Measurements from ENCODE around the gene ESAM.

The ESAM gene

DNA sequence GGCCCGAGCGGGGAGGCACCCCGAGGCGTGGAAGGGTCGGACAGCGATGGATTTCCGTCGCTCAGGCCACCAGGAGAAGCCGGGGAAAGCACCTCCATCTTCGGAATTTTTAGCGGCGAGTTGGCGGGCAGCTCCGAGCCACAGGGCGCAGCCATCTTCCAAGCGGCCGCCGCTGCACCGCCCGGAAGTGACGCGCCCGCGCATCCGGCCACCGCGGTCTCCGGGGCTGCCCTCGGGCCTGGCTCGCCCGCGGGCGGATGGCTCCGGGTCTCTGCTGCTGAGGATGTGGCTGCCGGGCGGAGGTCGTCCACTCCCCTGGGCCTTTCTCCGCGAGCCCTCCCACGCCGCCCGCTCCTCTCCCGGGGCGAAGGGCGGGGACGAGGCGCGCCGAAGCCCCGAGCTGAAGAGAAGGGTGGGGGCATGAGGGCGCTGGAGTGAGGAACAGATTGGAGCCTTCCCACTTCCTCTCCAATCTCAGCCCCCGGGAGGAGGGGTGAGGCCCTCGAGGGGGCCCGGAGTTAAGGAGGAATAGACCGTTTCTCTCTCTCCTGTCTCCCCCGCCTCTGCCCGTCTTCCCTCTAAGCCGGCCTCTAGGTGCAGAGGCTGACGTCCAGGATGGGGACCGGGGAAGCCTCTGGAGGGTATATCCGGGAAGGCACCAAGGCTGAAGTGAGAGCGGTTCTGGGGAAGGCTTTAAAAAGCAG lies 38.3 kb upstream of the ESAM start, which contains the start of gene MSANTD2 (continued):
- TF ChIP-seq SP7 (tag by site-specific recombination; IDR thresholded peaks at IDR 0.05), result peak; percentile 64
- TF ChIP-seq ZNF510 (tag by site-specific recombination; IDR thresholded peaks at IDR 0.05; ENCODE audit: insufficient replicate concordance), result no peak
- TF ChIP-seq, protein P1, sequence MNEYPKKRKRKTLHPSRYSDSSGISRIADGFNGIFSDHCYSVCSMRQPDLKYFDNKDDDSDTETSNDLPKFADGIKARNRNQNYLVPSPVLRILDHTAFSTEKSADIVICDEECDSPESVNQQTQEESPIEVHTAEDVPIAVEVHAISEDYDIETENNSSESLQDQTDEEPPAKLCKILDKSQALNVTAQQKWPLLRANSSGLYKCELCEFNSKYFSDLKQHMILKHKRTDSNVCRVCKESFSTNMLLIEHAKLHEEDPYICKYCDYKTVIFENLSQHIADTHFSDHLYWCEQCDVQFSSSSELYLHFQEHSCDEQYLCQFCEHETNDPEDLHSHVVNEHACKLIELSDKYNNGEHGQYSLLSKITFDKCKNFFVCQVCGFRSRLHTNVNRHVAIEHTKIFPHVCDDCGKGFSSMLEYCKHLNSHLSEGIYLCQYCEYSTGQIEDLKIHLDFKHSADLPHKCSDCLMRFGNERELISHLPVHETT (tag by site-specific recombination; IDR thresholded peaks at IDR 0.05), result no peak
- peak; percentile 33; the same call in 1 of the 2 replicates for TF ChIP-seq ZNF596 (tag by site-specific recombination; IDR thresholded peaks at IDR 0.05)
- TF ChIP-seq KLF1 (tag by site-specific recombination; IDR thresholded peaks at IDR 0.05), result peak; percentile 42; the same call in 1 of the 2 replicates
- TF ChIP-seq IKZF3 (tag by site-specific recombination; IDR thresholded peaks at IDR 0.05), result peak; percentile 91
- no peak for TF ChIP-seq ZNF624 (tag by site-specific recombination; IDR thresholded peaks at IDR 0.05)
- TF ChIP-seq ZNF23 (tag by site-specific recombination; IDR thresholded peaks at IDR 0.05; ENCODE audit: borderline replicate concordance), result no peak
- TF ChIP-seq, protein P2, sequence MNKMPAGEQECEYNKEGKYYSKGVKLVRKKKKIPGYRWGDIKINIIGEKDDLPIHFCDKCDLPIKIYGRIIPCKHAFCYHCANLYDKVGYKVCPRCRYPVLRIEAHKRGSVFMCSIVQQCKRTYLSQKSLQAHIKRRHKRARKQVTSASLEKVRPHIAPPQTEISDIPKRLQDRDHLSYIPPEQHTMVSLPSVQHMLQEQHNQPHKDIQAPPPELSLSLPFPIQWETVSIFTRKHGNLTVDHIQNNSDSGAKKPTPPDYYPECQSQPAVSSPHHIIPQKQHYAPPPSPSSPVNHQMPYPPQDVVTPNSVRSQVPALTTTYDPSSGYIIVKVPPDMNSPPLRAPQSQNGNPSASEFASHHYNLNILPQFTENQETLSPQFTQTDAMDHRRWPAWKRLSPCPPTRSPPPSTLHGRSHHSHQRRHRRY (tag by site-specific recombination; IDR thresholded peaks at IDR 0.05), result no peak
- TF ChIP-seq ZNF843 (tag by site-specific recombination; IDR thresholded peaks at IDR 0.05), result no peak
- no peak for TF ChIP-seq ZNF211 (tag by site-specific recombination; IDR thresholded peaks at IDR 0.05; ENCODE audit: low read depth)
- no peak for TF ChIP-seq ZNF664 (tag by site-specific recombination; IDR thresholded peaks at IDR 0.05)
- no peak for TF ChIP-seq ZNF416 (tag by site-specific recombination; IDR thresholded peaks at IDR 0.05)
- TF ChIP-seq ZNF157 (tag by site-specific recombination; IDR thresholded peaks at IDR 0.05), result no peak
- peak; percentile 89 for TF ChIP-seq ZXDB (tag by site-specific recombination; IDR thresholded peaks at IDR 0.05)
- TF ChIP-seq ZFP37 (tag by site-specific recombination; IDR thresholded peaks at IDR 0.05), result no peak
- TF ChIP-seq ZNF311 (tag by site-specific recombination; IDR thresholded peaks at IDR 0.05; ENCODE audit: borderline replicate concordance), result no peak
- TF ChIP-seq ZNF600 (tag by site-specific recombination; IDR thresholded peaks at IDR 0.05), result peak; percentile 61
- peak; percentile 79 for TF ChIP-seq ZBTB20 (tag by site-specific recombination; IDR thresholded peaks at IDR 0.05)
- TF ChIP-seq, protein P3, sequence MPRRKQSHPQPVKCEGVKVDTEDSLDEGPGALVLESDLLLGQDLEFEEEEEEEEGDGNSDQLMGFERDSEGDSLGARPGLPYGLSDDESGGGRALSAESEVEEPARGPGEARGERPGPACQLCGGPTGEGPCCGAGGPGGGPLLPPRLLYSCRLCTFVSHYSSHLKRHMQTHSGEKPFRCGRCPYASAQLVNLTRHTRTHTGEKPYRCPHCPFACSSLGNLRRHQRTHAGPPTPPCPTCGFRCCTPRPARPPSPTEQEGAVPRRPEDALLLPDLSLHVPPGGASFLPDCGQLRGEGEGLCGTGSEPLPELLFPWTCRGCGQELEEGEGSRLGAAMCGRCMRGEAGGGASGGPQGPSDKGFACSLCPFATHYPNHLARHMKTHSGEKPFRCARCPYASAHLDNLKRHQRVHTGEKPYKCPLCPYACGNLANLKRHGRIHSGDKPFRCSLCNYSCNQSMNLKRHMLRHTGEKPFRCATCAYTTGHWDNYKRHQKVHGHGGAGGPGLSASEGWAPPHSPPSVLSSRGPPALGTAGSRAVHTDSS (tag by site-specific recombination; IDR thresholded peaks at IDR 0.05), result no peak
- TF ChIP-seq, protein P4, sequence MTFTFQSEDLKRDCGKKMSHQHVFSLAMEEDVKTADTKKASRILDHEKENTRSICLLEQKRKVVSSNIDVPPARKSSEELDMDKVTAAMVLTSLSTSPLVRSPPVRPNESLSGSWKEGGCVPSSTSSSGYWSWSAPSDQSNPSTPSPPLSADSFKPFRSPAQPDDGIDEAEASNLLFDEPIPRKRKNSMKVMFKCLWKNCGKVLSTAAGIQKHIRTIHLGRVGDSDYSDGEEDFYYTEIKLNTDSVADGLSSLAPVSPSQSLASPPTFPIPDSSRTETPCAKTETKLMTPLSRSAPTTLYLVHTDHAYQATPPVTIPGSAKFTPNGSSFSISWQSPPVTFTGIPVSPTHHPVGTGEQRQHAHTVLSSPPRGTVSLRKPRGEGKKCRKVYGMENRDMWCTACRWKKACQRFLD (tag by site-specific recombination; IDR thresholded peaks at IDR 0.05), result no peak
- TF ChIP-seq ZNF544 (tag by site-specific recombination; IDR thresholded peaks at IDR 0.05), result no peak
- TF ChIP-seq TRIM28 (IDR thresholded peaks at IDR 0.05; ENCODE audit: borderline replicate concordance, low read length), result no peak
- TF ChIP-seq ZIC2 (tag by site-specific recombination; IDR thresholded peaks at IDR 0.05), result 0 out of 2 replicates have a peak, but pooled peaks have one; percentile 24
- TF ChIP-seq ZNF239 (tag by site-specific recombination; IDR thresholded peaks at IDR 0.05), result no peak
- TF ChIP-seq ZNF701 (tag by site-specific recombination; IDR thresholded peaks at IDR 0.05), result no peak
- TF ChIP-seq, protein P5, sequence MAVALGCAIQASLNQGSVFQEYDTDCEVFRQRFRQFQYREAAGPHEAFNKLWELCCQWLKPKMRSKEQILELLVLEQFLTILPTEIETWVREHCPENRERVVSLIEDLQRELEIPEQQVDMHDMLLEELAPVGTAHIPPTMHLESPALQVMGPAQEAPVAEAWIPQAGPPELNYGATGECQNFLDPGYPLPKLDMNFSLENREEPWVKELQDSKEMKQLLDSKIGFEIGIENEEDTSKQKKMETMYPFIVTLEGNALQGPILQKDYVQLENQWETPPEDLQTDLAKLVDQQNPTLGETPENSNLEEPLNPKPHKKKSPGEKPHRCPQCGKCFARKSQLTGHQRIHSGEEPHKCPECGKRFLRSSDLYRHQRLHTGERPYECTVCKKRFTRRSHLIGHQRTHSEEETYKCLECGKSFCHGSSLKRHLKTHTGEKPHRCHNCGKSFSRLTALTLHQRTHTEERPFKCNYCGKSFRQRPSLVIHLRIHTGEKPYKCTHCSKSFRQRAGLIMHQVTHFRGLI (tag by site-specific recombination; IDR thresholded peaks at IDR 0.05), result no peak
- TF ChIP-seq KLF16 (tag by site-specific recombination; IDR thresholded peaks at IDR 0.05), result no peak
- 0 out of 2 replicates have a peak, but pooled peaks have one; percentile 7 for TF ChIP-seq OSR2 (tag by site-specific recombination; IDR thresholded peaks at IDR 0.05)
- no peak for TF ChIP-seq ZNF426 (tag by site-specific recombination; IDR thresholded peaks at IDR 0.05)
- TF ChIP-seq BCL11A (tag by site-specific recombination; IDR thresholded peaks at IDR 0.05; ENCODE audit: low read depth), result no peak
- TF ChIP-seq, protein P6, sequence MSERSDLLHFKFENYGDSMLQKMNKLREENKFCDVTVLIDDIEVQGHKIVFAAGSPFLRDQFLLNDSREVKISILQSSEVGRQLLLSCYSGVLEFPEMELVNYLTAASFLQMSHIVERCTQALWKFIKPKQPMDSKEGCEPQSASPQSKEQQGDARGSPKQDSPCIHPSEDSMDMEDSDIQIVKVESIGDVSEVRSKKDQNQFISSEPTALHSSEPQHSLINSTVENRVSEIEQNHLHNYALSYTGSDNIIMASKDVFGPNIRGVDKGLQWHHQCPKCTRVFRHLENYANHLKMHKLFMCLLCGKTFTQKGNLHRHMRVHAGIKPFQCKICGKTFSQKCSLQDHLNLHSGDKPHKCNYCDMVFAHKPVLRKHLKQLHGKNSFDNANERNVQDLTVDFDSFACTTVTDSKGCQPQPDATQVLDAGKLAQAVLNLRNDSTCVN (tag by site-specific recombination; optimal IDR thresholded peaks at IDR 0.05), result peak; percentile 73
- no peak for TF ChIP-seq FEZF1 (tag by site-specific recombination; IDR thresholded peaks at IDR 0.05)
